ENCODE measurements around the gene NDUFS7.

DNA sequence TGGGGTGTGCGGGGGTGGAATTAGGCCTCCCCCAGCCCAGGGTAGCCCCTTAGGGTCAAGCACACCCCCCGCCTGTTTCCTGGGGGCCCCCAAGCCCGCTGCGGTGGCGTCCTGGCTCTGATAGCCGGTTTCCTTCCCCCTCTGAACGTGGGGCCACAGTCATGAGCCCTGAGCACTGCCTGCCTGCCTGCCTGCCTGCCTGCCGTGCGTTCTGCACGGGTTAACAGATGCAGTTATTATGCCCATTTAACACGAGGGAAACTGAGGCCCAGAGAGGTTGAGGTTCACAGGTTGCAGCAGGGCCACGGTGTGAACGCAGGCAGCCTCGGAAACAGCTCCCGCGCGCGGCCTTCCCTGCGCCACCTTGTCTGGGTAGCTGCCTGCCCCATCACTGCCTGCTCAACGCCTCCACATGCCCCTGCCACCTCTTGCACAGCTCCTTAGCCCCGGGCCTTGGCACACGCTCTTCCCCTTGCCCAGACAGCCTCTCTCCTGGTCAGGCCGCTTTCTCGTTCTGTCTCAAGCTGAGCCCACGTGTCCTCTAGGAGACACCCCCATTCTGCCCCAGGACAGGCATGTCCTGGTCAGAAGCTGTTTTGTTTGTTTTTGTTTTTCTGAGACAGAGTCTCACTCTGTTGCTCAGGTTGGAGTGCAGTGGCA is 18.8 kb downstream of the NDUFS7 start:
- TF ChIP-seq SIN3A (IDR thresholded peaks at IDR 0.05; ENCODE audit: low read depth, low read length): no peak
- TF ChIP-seq, protein P1, sequence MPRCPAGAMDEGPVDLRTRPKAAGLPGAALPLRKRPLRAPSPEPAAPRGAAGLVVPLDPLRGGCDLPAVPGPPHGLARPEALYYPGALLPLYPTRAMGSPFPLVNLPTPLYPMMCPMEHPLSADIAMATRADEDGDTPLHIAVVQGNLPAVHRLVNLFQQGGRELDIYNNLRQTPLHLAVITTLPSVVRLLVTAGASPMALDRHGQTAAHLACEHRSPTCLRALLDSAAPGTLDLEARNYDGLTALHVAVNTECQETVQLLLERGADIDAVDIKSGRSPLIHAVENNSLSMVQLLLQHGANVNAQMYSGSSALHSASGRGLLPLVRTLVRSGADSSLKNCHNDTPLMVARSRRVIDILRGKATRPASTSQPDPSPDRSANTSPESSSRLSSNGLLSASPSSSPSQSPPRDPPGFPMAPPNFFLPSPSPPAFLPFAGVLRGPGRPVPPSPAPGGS (IDR thresholded peaks at IDR 0.05; ENCODE audit: borderline replicate concordance, insufficient read depth, low read depth, low read length, poor library complexity, severe bottlenecking): no peak

Data from GM12878 (cell line).